GM12864 (cell line): ENCODE measurements around the gene NBEAL2.

ENCODE experiments used
- DNase-seq: peaks from one replicate; pipeline ENCODE4 v3.0.0-alpha.2; 2011; ENCODE audit warnings: low read depth
- H3K4me3 ChIP-seq: 2 replicates; pipeline ENCODE4 v1.5.1; 2011; ENCODE audit warnings: mild to moderate bottlenecking, low read depth, low read length, control low read depth
- CTCF ChIP-seq: IDR thresholded peaks from 2 replicates; pipeline ENCODE4 v1.5.1; 2011; ENCODE audit warnings: low read depth, mild to moderate bottlenecking, moderate library complexity, low read length, control low read depth, inconsistent platforms; ENCODE audit errors: missing control alignments

Gene NBEAL2

GRCh38 chr3:46934072-46934471 lies 45.4 kb upstream of the NBEAL2 start:
- no peak for TF ChIP-seq CTCF
- H3K4me3 ChIP-seq = no peak overlapping the region
- no peak for DNase-seq

- DNase-seq = no peak
- H3K4me3 ChIP-seq = no peak overlapping the region
- no peak for TF ChIP-seq CTCF
Measured at GRCh38 chr3:46934498-46935167, 44.8 kb upstream of the NBEAL2 start.

GRCh38 chr3:46935168-46935858 lies 44.2 kb upstream of the NBEAL2 start:
- no peak for DNase-seq
- no peak overlapping the region for H3K4me3 ChIP-seq
- TF ChIP-seq CTCF = no peak

GRCh38 chr3:46935989-46936558 lies 43.4 kb upstream of the NBEAL2 start:
- H3K4me3 ChIP-seq = no peak overlapping the region
- no peak for TF ChIP-seq CTCF
- DNase-seq = no peak

- TF ChIP-seq CTCF = no peak
- no peak overlapping the region for H3K4me3 ChIP-seq
Measured at GRCh38 chr3:46936733-46937250, 42.7 kb upstream of the NBEAL2 start.

GRCh38 chr3:46938118-46938517 lies 41.3 kb upstream of the NBEAL2 start:
- H3K4me3 ChIP-seq = no peak overlapping the region
- TF ChIP-seq CTCF = no peak
- no peak for DNase-seq

More at GRCh38 chr3:46936733-46937250, 42.7 kb upstream of the NBEAL2 start:
- DNase-seq = no peak
